Breast epithelium (tissue), 3 donors: ENCODE results near the gene PRICKLE2.

Experiments used
- POLR2A ChIP-seq: fragments of 450-650 bp; IDR thresholded peaks from one replicate; pipeline ENCODE4 v1.6.1; 2016; ENCODE audit warnings: antibody characterized with exemption, mild to moderate bottlenecking, moderate library complexity
- POLR2AphosphoS5 ChIP-seq, 3 donors: sonication (generic); formaldehyde crosslinking; IDR thresholded peaks; one replicate each; pipeline ENCODE4 v1.6.1; 2017; ENCODE audit warnings: antibody characterized with exemption in 3 of 3
- TF ChIP-seq, protein P1 (sequence below), 3 donors: fragments of 450-650 bp; IDR thresholded peaks; one replicate each; pipeline ENCODE4 v1.5.1; 2016 to 2017; ENCODE audit warnings: antibody characterized with exemption in 3 of 3, mild to moderate bottlenecking in 3 of 3, moderate library complexity in 3 of 3

GRCh38 chr3:64086479-64087252 lies 138.6 kb downstream of the PRICKLE2 start:
- TF ChIP-seq, protein P1, sequence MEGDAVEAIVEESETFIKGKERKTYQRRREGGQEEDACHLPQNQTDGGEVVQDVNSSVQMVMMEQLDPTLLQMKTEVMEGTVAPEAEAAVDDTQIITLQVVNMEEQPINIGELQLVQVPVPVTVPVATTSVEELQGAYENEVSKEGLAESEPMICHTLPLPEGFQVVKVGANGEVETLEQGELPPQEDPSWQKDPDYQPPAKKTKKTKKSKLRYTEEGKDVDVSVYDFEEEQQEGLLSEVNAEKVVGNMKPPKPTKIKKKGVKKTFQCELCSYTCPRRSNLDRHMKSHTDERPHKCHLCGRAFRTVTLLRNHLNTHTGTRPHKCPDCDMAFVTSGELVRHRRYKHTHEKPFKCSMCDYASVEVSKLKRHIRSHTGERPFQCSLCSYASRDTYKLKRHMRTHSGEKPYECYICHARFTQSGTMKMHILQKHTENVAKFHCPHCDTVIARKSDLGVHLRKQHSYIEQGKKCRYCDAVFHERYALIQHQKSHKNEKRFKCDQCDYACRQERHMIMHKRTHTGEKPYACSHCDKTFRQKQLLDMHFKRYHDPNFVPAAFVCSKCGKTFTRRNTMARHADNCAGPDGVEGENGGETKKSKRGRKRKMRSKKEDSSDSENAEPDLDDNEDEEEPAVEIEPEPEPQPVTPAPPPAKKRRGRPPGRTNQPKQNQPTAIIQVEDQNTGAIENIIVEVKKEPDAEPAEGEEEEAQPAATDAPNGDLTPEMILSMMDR (IDR thresholded peaks at IDR 0.05): no peak
- TF ChIP-seq POLR2A: no peak
- no peak for TF ChIP-seq POLR2AphosphoS5 (IDR thresholded peaks at IDR 0.05)
